Fibroblast of villous mesenchyme (primary cell): Measurements from ENCODE around the gene ZNF488. TPM values are rescaled to one million over a fixed set of nuclear protein-coding genes. Genes with fewer than 3 reads are reported as not detected.
A peak's percentile ranks its signal among the peaks of the same experiment; 100 is the strongest.
"Not testable (repeated sequence)": the region's sequence is repeated elsewhere in the genome, so short reads cannot be mapped to it uniquely, and the experiment has no call there.

Source experiments
- DNase-seq: peaks from one replicate; pipeline ENCODE4 v3.0.0-alpha.2; 2010; ENCODE audit warnings: low read depth
- H3K4me3 ChIP-seq: 2 replicates; pipeline ENCODE4 v1.5.1; 2011; ENCODE audit warnings: low read depth, mild to moderate bottlenecking, low read length
- CTCF ChIP-seq: IDR thresholded peaks from 2 replicates; pipeline ENCODE4 v1.5.1; 2012; ENCODE audit warnings: low read depth, mild to moderate bottlenecking, low read length; ENCODE audit not compliant: insufficient read depth
- total RNA-seq: library from RNA; depleted of rRNA; stranded (reverse); fragments of >200 nt; gene quantifications from 2 replicates; pipeline ENCODE4 v1.2.3, GENCODE V29; 2012

ZNF488 gene
- total RNA-seq, 1 donor: under 0.01 TPM

GRCh38 chr10:47400251-47400650 lies 16.2 kb upstream of the ZNF488 start:
- no peak for DNase-seq
- TF ChIP-seq CTCF: no peak

GRCh38 chr10:47397256-47397655 lies 13.2 kb upstream of the ZNF488 start:
- TF ChIP-seq CTCF: no peak
- DNase-seq: no peak
- no peak overlapping the region for H3K4me3 ChIP-seq

More at GRCh38 chr10:47400251-47400650, 16.2 kb upstream of the ZNF488 start:
- H3K4me3 ChIP-seq: no peak overlapping the region

GRCh38 chr10:47396311-47396717 lies 12.2 kb upstream of the ZNF488 start:
- no peak for DNase-seq
- no peak for TF ChIP-seq CTCF
- no peak overlapping the region for H3K4me3 ChIP-seq

GRCh38 chr10:47389619-47390018 lies 5.5 kb upstream of the ZNF488 start:
- H3K4me3 ChIP-seq: no peak overlapping the region
- no peak for TF ChIP-seq CTCF
- no peak for DNase-seq

GRCh38 chr10:47388879-47389278 lies 4.8 kb upstream of the ZNF488 start:
- H3K4me3 ChIP-seq: no peak overlapping the region
- DNase-seq: no peak
- TF ChIP-seq CTCF: no peak

GRCh38 chr10:47386104-47386503 lies 2.0 kb upstream of the ZNF488 start:
- not testable (repeated sequence) for DNase-seq

GRCh38 chr10:47383261-47384147 lies 589 bp downstream of the ZNF488 start:
- no peak for DNase-seq
- H3K4me3 ChIP-seq: peak overlapping the region; percentile 69
- no peak for TF ChIP-seq CTCF

More at GRCh38 chr10:47386104-47386503, 2.0 kb upstream of the ZNF488 start:
- not testable (repeated sequence) for H3K4me3 ChIP-seq
